GM13976 (cell line): ENCODE results near the gene SLC43A1.

Experiments
- DNase-seq: peaks from one replicate; pipeline ENCODE4 v3.0.0; 2012; ENCODE audit warnings: low spot score
- in situ Hi-C: fragments of 300-500 bp; cut with MboI; formaldehyde crosslinking; loops from one replicate; pipeline ENCODE4 v1.12.0; 2022; ENCODE audit warnings: low sequenced_read_pairs, mixed read lengths, inconsistent platforms; ENCODE audit not compliant: unreplicated experiment
- TF ChIP-seq, protein P1 (sequence below): IDR thresholded peaks from 2 replicates; pipeline ENCODE4 v1.5.1; 2012; ENCODE audit warnings: borderline replicate concordance, mild to moderate bottlenecking; ENCODE audit not compliant: insufficient read depth; ENCODE audit errors: extremely low read depth, missing control alignments, control extremely low read depth

Gene SLC43A1

GRCh38 chr11:57464539-57465181 lies 50.8 kb downstream of the SLC43A1 start:
- in situ Hi-C loops, result no loop called here
- TF ChIP-seq, protein P1, sequence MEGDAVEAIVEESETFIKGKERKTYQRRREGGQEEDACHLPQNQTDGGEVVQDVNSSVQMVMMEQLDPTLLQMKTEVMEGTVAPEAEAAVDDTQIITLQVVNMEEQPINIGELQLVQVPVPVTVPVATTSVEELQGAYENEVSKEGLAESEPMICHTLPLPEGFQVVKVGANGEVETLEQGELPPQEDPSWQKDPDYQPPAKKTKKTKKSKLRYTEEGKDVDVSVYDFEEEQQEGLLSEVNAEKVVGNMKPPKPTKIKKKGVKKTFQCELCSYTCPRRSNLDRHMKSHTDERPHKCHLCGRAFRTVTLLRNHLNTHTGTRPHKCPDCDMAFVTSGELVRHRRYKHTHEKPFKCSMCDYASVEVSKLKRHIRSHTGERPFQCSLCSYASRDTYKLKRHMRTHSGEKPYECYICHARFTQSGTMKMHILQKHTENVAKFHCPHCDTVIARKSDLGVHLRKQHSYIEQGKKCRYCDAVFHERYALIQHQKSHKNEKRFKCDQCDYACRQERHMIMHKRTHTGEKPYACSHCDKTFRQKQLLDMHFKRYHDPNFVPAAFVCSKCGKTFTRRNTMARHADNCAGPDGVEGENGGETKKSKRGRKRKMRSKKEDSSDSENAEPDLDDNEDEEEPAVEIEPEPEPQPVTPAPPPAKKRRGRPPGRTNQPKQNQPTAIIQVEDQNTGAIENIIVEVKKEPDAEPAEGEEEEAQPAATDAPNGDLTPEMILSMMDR, result no peak
- DNase-seq, result no peak

- in situ Hi-C loops, result no loop called here
- TF ChIP-seq, protein P1, result no peak
- DNase-seq, result no peak
Observed at GRCh38 chr11:57463671-57464538, 51.6 kb downstream of the SLC43A1 start.

DNA sequence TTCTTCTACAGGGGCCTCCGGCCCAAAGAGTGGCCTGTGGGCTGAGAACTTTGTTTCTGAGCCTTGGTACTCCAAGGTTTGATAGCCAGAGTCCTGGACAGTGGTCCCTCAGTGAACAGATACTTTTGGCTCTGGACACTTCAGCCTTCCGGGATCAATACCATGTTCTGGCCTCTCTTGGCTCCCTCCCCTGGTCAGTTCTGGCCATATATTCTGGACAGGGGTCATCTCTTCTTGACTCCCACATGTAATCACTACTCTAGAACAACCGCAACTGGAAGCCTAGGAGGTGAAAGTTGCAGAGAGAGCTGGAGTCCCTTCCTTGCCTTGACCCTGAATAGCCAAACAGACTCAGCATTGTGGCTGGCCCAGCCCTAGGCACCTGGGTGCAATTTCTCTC lies 52.9 kb downstream of the SLC43A1 start:
- DNase-seq, result no peak
- TF ChIP-seq, protein P1, result no peak
- in situ Hi-C loops, result no loop called here

DNA sequence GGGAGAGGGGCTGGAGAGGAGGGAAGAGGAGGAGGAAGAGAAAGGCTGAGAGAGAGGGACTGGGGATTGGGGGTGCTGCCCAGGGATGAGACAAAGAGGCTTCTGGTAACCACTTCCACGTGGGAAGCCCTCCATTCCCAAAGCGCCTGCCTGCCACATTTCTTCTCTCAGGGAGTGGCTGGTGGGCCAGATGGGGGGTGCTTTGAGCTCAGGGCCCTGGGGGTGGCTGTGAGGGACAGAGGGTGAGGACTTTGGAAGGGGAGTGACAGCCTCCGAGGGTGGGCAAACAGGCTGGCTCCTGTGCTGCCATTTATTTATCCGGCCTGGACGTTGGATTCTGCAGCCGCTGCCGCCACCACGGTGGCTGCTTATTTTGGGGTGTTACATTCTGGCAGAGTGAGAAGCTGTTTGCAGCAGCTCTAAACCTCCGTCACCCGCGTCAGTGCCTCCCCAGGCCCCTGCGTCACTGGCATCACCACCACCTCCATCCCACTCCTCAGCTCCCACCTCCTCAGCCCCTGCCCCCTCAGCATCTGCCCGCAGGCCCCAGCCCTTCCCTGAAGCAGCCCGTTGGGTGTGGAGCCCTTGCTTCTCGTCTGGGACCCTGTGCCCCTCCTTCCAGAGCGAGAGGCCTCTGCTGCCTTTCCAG lies 53.5 kb downstream of the SLC43A1 start:
- TF ChIP-seq, protein P1, result no peak
- in situ Hi-C loops, result no loop called here
- DNase-seq, result no peak

GRCh38 chr11:57460758-57461749 lies 54.4 kb downstream of the SLC43A1 start:
- TF ChIP-seq, protein P1, result no peak
- in situ Hi-C loops, result no loop called here
- DNase-seq, result no peak

DNA sequence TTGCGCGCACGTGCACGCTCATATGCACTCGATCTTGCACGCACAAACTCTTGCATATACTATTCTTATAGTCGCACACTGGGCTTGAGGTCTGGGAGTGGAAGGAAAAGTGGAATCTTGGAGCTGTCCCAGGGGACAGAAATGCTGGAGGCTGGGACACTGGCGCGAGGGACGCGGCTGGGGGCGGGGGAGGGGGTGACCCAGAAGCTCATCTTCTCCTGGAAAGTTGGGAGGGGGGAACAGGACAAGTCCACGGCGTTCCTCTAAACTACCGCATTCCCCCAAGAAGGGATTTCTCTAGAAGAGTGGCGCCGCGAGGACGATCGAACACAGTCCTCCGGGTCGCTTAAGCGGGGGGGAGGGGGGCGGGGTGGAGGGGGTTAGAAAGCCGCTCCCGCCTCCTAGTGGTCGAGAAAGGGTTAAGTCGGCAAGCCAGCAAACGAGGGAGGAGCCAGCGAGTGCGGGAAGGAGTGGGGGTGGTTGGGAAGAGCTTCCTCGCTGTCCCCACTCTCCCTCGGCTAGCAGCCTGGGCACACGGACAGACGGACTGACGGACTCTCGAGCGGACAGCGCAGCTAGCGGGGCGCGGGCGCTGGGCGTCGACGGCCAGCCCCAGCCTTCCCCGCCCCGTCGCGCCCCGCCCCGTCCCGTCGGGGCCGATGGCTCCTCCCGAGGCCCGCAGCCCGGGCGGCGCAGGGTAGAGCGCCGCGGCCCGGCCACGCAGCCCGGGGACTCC lies 55.3 kb downstream of the SLC43A1 start, which contains the start of gene RTN4RL2:
Gene RTN4RL2 (plus strand): TSS at position 507 of the 736 bp plus-strand sequence. CDS start 338 bp downstream, outside the sequence.
- in situ Hi-C loops, result no loop called here
- DNase-seq, result peak; percentile 84
- TF ChIP-seq, protein P1, result peak; percentile 48
